ENCODE data around the gene DBN1.

The DBN1 gene

GRCh38 chr5:177455661-177456590 lies 17.5 kb downstream of the DBN1 start:
- DNase-seq (ENCODE audit: low read depth): no peak

GRCh38 chr5:177455036-177455660 lies 18.3 kb downstream of the DBN1 start:
- DNase-seq (ENCODE audit: low read depth): no peak

- DNase-seq (ENCODE audit: low read depth): no peak
Observed at GRCh38 chr5:177454397-177455035, 18.9 kb downstream of the DBN1 start.

- no peak for DNase-seq (ENCODE audit: low read depth)
Observed at GRCh38 chr5:177453852-177454396, 19.5 kb downstream of the DBN1 start.

- DNase-seq (ENCODE audit: low read depth): no peak
Observed at GRCh38 chr5:177452688-177453638, 20.5 kb downstream of the DBN1 start.

- no peak for DNase-seq (ENCODE audit: low read depth)
Observed at GRCh38 chr5:177450667-177451424, 22.6 kb downstream of the DBN1 start.

GRCh38 chr5:177449140-177450061 lies 24.0 kb downstream of the DBN1 start:
- DNase-seq (ENCODE audit: low read depth): no peak

DNA sequence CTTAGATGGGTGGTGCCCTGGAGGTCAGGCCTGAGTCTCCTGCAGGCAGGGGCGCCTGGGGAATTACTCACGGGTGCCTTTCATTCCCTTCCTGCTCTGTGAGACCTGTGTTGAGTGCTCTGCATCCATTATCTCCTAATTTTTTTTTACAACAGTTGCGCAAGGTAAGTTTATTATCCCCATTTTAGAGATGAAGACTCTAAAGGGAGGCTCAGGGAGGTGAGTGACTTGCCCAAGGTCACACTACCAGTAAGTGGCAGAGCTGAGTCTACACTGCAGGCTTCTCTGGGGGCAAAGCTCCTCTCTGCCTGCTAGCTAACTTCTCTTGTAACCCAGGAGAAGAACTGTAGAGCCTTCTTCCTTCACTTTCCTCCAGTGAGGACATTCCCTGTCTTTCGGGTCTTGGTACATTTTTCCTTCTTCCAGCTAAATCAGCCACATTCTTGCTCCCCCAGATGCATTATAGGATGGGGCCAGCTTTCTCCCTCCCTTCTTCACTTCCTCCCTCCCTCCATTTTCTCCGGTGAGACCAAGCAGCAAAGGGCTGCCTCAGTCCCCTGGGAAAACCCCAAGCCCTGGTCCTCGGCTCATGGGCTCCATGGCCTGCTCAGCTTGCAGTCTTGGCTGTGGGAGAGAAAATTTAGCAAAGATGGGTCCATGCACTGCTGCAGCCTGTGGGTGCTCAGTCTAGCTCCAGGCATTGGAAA lies 25.0 kb downstream of the DBN1 start:
- no peak for DNase-seq (ENCODE audit: low read depth)

GRCh38 chr5:177447611-177448243 lies 25.7 kb downstream of the DBN1 start:
- DNase-seq (ENCODE audit: low read depth): peak; percentile 64

- no peak for DNase-seq (ENCODE audit: low read depth)
Observed at GRCh38 chr5:177447066-177447610, 26.3 kb downstream of the DBN1 start.

DNA sequence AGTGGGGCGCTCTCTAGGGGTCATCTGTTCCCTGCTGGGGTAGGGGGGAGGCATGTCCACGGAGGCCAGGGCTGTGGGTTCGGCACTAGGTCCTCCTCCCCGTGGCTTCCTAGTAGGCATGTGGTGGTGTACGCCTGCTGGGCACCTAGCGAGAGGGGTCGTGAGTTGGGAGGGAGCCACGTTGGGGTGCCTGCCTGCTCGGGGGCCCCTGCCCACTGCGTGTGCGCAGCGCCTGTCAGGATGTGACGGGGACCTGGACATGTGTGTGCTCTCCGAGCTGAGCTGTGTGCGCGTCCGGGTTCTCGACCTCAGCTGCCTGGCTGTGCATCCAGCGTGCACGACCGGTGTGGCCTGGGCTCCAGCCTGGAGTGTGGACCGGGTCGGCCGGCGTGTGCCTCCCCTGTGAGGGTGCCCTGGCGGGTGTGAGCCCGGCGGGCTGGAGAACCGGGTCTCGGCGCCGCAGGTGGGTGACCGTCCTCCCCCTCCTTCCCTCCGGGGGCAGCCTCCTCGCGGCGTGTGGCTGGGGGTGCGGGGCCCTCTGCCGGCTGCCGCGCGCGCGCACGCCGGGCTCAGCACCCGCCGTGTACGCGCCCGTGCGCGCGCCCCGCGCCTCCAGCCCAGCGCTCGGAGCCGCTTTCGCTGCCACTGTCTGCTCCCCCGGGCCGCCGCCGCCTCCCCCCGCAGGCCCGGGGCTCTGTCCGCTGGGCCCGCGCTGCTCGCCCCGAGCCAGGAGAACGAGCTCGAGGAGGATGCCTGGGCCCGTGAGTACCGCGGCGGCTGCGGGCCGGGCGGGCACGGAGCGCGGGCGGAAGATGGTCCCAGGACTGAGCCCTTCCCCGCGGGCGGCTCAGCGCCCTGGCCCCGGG lies 27.0 kb downstream of the DBN1 start, which contains the start of gene PRR7:
TSS of gene PRR7 (plus strand) at position 615 of the 866 bp plus-strand sequence. CDS start 8,254 bp downstream, outside the sequence.
- no peak for DNase-seq (ENCODE audit: low read depth)

GRCh38 chr5:177445917-177446199 lies 27.6 kb downstream of the DBN1 start:
- no peak for DNase-seq (ENCODE audit: low read depth)

DNA sequence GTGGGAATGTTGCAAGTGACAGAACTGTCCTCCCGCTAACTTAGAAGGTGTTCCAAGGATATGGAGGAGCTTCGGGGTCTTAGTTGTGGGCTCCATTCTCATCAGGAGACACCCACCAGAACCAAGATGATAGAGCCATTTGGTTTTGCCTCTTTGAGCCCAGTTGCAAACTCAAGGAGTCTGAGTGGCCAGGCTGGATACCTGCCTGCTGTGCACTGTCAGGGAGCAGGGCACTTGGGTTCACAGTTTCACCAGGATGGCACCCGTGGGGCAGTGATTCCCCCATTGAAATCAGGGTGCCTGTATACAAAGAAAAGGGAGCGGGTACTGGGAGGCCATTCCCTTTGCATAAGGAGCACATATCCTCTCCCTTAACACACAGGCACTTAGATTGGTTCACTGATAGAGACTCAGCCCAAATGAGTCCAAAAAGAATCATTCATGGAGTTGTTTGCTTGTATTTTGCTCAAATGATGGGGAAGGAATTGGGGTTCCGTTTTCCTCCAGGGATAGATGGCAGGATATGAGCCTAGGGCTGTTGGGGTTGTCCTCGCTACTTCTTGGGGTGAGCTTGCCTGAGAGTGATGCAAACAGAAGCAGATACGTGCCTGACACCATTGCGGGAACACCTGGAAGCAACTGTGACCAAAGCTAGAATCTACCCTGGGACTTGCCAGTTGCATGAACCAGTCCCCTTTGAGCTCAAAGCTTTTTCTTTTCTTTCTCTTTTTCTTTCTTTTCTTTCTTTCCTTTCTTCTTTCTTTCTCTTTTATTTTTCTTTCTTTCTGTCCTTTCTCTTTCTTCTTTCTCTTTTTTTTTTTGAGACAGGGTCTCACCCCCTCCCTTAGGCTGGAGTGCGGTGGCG lies 28.1 kb downstream of the DBN1 start:
- DNase-seq (ENCODE audit: low read depth): no peak

- no peak for DNase-seq (ENCODE audit: low read depth)
Observed at GRCh38 chr5:177444106-177445051, 29.1 kb downstream of the DBN1 start.

Measured in GM04503 (cell line).